H9 (cell line): Measurements from ENCODE around the gene HRC. TPM values are rescaled to one million over a fixed set of nuclear protein-coding genes. Genes with fewer than 3 reads are reported as not detected.

Experiments
- DNase-seq: peaks from one replicate; pipeline ENCODE4 v3.0.0-alpha.2; 2017
- H2AFZ ChIP-seq: one replicate; pipeline ENCODE4 v1.6.1; 2013; ENCODE audit warnings: mild to moderate bottlenecking, low read length, control low read depth, moderate library complexity
- H2AK5ac ChIP-seq: 2 replicates; pipeline ENCODE4 v1.6.1; 2013; ENCODE audit warnings: low read length, control low read depth, mixed read lengths; ENCODE audit not compliant: insufficient read length
- H2BK120ac ChIP-seq: one replicate; pipeline ENCODE4 v1.6.1; 2013; ENCODE audit warnings: low read depth, mild to moderate bottlenecking, low read length, control low read depth, inconsistent platforms; ENCODE audit not compliant: poor library complexity, severe bottlenecking
- H2BK12ac ChIP-seq: 2 replicates; pipeline ENCODE4 v1.6.1; 2013; ENCODE audit warnings: low read length, control low read depth, mixed read lengths, low read depth; ENCODE audit not compliant: insufficient read length
- H2BK15ac ChIP-seq: 2 replicates; pipeline ENCODE4 v1.6.1; 2013; ENCODE audit warnings: low read depth, low read length, control low read depth
- H2BK20ac ChIP-seq: one replicate; pipeline ENCODE4 v1.6.1; 2013; ENCODE audit warnings: low read depth, mild to moderate bottlenecking, low read length, control low read depth, inconsistent platforms; ENCODE audit not compliant: poor library complexity, severe bottlenecking
- H2BK5ac ChIP-seq: 2 replicates; pipeline ENCODE4 v1.6.1; 2013; ENCODE audit warnings: low read length, control low read depth, mixed read lengths; ENCODE audit not compliant: insufficient read length
- H3K14ac ChIP-seq: 2 replicates; pipeline ENCODE4 v1.6.1; 2013; ENCODE audit warnings: low read length, control low read depth; ENCODE audit not compliant: insufficient read depth
- H3K18ac ChIP-seq: 2 replicates; pipeline ENCODE4 v1.6.1; 2013; ENCODE audit warnings: low read depth, mild to moderate bottlenecking, mixed read lengths, low read length, control low read depth; ENCODE audit not compliant: insufficient read length
- H3K23ac ChIP-seq: 2 replicates; pipeline ENCODE4 v1.6.1; 2013; ENCODE audit warnings: low read length, control low read depth, mixed read lengths, low read depth; ENCODE audit not compliant: insufficient read length
- H3K23me2 ChIP-seq: 2 replicates; pipeline ENCODE4 v1.6.1; 2013; ENCODE audit warnings: low read depth, mild to moderate bottlenecking, mixed read lengths, low read length, control low read depth; ENCODE audit not compliant: insufficient read length, poor library complexity, severe bottlenecking
- H3K27ac ChIP-seq: 2 replicates; pipeline ENCODE4 v1.5.1; 2013; ENCODE audit warnings: low read length, control low read depth, mixed read lengths, low read depth; ENCODE audit not compliant: insufficient read length
- H3K27me3 ChIP-seq: 2 replicates; pipeline ENCODE4 v1.6.1; 2013; ENCODE audit warnings: low read length, control low read depth, inconsistent platforms; ENCODE audit not compliant: insufficient read depth
- H3K4ac ChIP-seq: 2 replicates; pipeline ENCODE4 v1.6.1; 2013; ENCODE audit warnings: low read depth, mild to moderate bottlenecking, control low read depth, inconsistent platforms, low read length, moderate library complexity
- H3K4me1 ChIP-seq: 2 replicates; pipeline ENCODE4 v1.6.1; 2013; ENCODE audit warnings: low read length, control low read depth, inconsistent platforms; ENCODE audit not compliant: insufficient read depth
- H3K4me2 ChIP-seq: 2 replicates; pipeline ENCODE4 v1.6.1; 2013; ENCODE audit warnings: low read length, control low read depth, mixed read lengths; ENCODE audit not compliant: insufficient read length, insufficient read depth
- H3K56ac ChIP-seq: 2 replicates; pipeline ENCODE4 v1.6.1; 2013; ENCODE audit warnings: low read depth, mild to moderate bottlenecking, mixed read lengths, low read length, control low read depth; ENCODE audit not compliant: insufficient read length
- H3K79me1 ChIP-seq: 2 replicates; pipeline ENCODE4 v1.6.1; 2013; ENCODE audit warnings: low read depth, mild to moderate bottlenecking, moderate library complexity, low read length, control low read depth, inconsistent platforms; ENCODE audit not compliant: insufficient read depth, poor library complexity, severe bottlenecking
- H3K79me2 ChIP-seq: 2 replicates; pipeline ENCODE4 v1.6.1; 2013; ENCODE audit warnings: low read length, control low read depth, inconsistent platforms; ENCODE audit not compliant: insufficient read depth
- H3K9ac ChIP-seq: 2 replicates; pipeline ENCODE4 v1.6.1; 2013; ENCODE audit warnings: low read length, control low read depth, mixed read lengths; ENCODE audit not compliant: insufficient read length; ENCODE audit errors: extremely low read depth
- H3K9me3 ChIP-seq: one replicate; pipeline ENCODE4 v1.6.1; 2013; ENCODE audit warnings: low read depth, low read length, inconsistent platforms; ENCODE audit not compliant: control insufficient read depth
- H3T11ph ChIP-seq: one replicate; pipeline ENCODE4 v1.6.1; 2013; ENCODE audit warnings: mild to moderate bottlenecking, low read length, control low read depth, inconsistent platforms
- H4K20me1 ChIP-seq: one replicate; pipeline ENCODE4 v1.6.1; 2013; ENCODE audit not compliant: control insufficient read depth, insufficient read length, insufficient read depth
- H4K5ac ChIP-seq: 2 replicates; pipeline ENCODE4 v1.6.1; 2013; ENCODE audit warnings: low read depth, mild to moderate bottlenecking, mixed read lengths, low read length, control low read depth; ENCODE audit not compliant: insufficient read length
- H4K8ac ChIP-seq: replicated peaks from 2 replicates; pipeline ENCODE4 v1.6.1; 2013; ENCODE audit warnings: low read length, control low read depth, mixed read lengths, low read depth; ENCODE audit not compliant: insufficient read length
- H4K91ac ChIP-seq: 2 replicates; pipeline ENCODE4 v1.6.1; 2013; ENCODE audit warnings: low read depth, mild to moderate bottlenecking, moderate library complexity, mixed read lengths, low read length, control low read depth; ENCODE audit not compliant: insufficient read length
- H3K27ac Mint-ChIP-seq, 3 experiments: 2 replicates in 2 of 3; 3 replicates in 1 of 3; pipeline ENCODE4 v1.8.0; 2020 to 2021; ENCODE audit warnings: mixed read lengths in 3 of 3, mild to moderate bottlenecking in 1 of 3, moderate library complexity in 1 of 3
- H3K27me3 Mint-ChIP-seq: 2 replicates; pipeline ENCODE4 v1.8.0; 2021; ENCODE audit warnings: low read depth, mild to moderate bottlenecking, moderate library complexity, mixed read lengths
- H3K36me3 Mint-ChIP-seq, 3 experiments: 2 replicates in 2 of 3; 3 replicates in 1 of 3; pipeline ENCODE4 v1.8.0; 2020 to 2021; ENCODE audit warnings: low read depth in 3 of 3, mixed read lengths in 3 of 3; ENCODE audit not compliant: insufficient read depth in 1 of 3
- H3K4me1 Mint-ChIP-seq, 2 experiments: 2 replicates each; pipeline ENCODE4 v1.8.0; 2020; ENCODE audit warnings: mixed read lengths in 2 of 2
- H3K4me3 Mint-ChIP-seq, 2 experiments: 2 replicates in 1 of 2; 3 replicates in 1 of 2; pipeline ENCODE4 v1.8.0; 2020 to 2021; ENCODE audit warnings: mild to moderate bottlenecking in 2 of 2, mixed read lengths in 2 of 2, moderate library complexity in 1 of 2
- H3K9me3 Mint-ChIP-seq, 2 experiments: 2 replicates in 1 of 2; 3 replicates in 1 of 2; pipeline ENCODE4 v1.8.0; 2020; ENCODE audit warnings: mild to moderate bottlenecking in 2 of 2, mixed read lengths in 2 of 2, moderate library complexity in 1 of 2
- CTCF ChIP-seq: fragments of 200-600 bp; sonication (generic); conservative IDR thresholded peaks from 3 replicates; pipeline ENCODE4 v1.8.0; 2021; ENCODE audit warnings: antibody characterized with exemption, mild to moderate bottlenecking
- WGBS: extraction: QIAGEN DNeasy Blood & Tissue Kit; methylation state at CpG from one replicate; pipeline ENCODE4 v1.1.7; 2013; ENCODE audit warnings: missing lambda C conversion rate, low lambda C conversion rate, mixed read lengths; ENCODE audit not compliant: insufficient read length; ENCODE audit errors: extremely low coverage; 5-methylcytosine and 5-hydroxymethylcytosine counted together
- total RNA-seq: library from RNA; stranded (reverse); gene quantifications from 2 replicates; pipeline ENCODE4 v1.2.1, GENCODE V29; 2021

HRC gene
- total RNA-seq, 1 experiment from 2014 or later = 1.8 TPM

GRCh38 chr19:49151267-49152118, 3.7 kb downstream of the HRC start:
- Histone ChIP-seq H3K23me2 (peaks cover 17% of the 10 kb centered on the region), H3K18ac (no peak overlapping the region), H3K4me2 (peak overlapping the region; percentile 57), H3K56ac (no peak overlapping the region), H2BK12ac (no peak overlapping the region), H2BK20ac (no peak overlapping the region), H4K5ac (no peak overlapping the region), H3K79me2 (no peaks in the 10 kb centered on the region), H2AK5ac (no peak overlapping the region), H2BK15ac (no peak overlapping the region), H2AFZ (no peak overlapping the region), H4K91ac (no peak overlapping the region), H3K14ac (no peak overlapping the region), H3K79me1 (no peaks in the 10 kb centered on the region), H3K27me3 (no peaks in the 10 kb centered on the region; the same call in 1 of the 2 replicates), H3K4me1 (peaks cover 7% of the 10 kb centered on the region; the same call in 1 of the 2 replicates), H3K9me3 (no peaks in the 10 kb centered on the region), H2BK5ac (no peak overlapping the region), H2BK120ac (no peak overlapping the region), H3K9ac (no peak overlapping the region), H4K20me1 (no peaks in the 10 kb centered on the region), H3T11ph (no peak overlapping the region), H3K4ac (no peak overlapping the region), H3K27ac (no peak overlapping the region), H3K23ac (no peak overlapping the region), H4K8ac (no peak overlapping the region)
- peak; percentile 99 for DNase-seq
- TF ChIP-seq CTCF = no peak
- H3K27ac Mint-ChIP-seq = peak overlapping the region in 1 of 3 experiments; percentile 84; a peak in 4 of 7 replicates
- H3K27me3 Mint-ChIP-seq = peaks cover 42% of the 10 kb centered on the region
- peaks cover 22 to 56% of the 10 kb centered on the region in 2 experiments for H3K4me1 Mint-ChIP-seq
- peaks cover 0 to 15% (median 0%) of the 10 kb centered on the region in 3 experiments; a peak in 4 of 7 replicates for H3K36me3 Mint-ChIP-seq
- WGBS = no CpG with 5 or more reads among the region's 45 CpGs
- H3K9me3 Mint-ChIP-seq = peaks cover 0 to 6% of the 10 kb centered on the region in 2 experiments; a peak in 2 of 5 replicates
- H3K4me3 Mint-ChIP-seq = peak overlapping the region; percentile 87 to 96
